CD4-positive, alpha-beta T cell treated with Interleukin-10 for 1 hour (primary cell): ENCODE results near the gene WDR70.
"Not testable (repeated sequence)": the region's sequence is repeated elsewhere in the genome, so short reads cannot be mapped to it uniquely, and the experiment has no call there.

Experiments used
- DNase-seq: peaks from one replicate; pipeline ENCODE4 v3.0.0-alpha.2; 2020

Gene WDR70

DNA sequence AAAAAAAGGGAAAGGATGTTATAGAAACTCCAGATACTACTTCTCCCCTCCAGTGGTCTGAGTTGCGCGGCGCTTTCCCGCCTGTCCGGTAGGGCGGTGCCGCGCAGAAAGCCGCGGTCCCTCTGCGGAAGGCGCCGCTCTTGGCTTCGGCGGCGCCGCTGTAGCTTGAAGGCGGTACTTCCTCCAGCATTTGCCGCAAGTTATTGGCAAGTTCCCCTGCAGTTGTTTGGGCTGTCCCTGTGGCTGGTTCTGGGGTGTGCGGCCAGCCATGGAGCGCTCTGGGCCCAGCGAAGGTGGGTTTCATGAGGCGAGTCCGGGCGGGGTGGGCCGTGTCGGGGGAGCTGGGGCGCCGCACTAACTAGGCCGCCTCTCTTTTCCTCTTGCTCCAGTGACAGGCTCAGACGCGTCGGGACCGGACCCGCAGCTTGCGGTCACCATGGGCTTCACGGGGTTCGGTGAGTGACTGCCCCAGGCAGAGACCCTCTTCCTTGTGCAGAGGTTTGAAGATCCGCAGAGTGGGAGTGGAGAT lies at the start of gene WDR70:
TSS of gene WDR70 (plus strand) at position 219 of the 529 bp plus-strand sequence. CDS start at position 269, 50 bp downstream.
- peak; percentile 83 for DNase-seq

DNA sequence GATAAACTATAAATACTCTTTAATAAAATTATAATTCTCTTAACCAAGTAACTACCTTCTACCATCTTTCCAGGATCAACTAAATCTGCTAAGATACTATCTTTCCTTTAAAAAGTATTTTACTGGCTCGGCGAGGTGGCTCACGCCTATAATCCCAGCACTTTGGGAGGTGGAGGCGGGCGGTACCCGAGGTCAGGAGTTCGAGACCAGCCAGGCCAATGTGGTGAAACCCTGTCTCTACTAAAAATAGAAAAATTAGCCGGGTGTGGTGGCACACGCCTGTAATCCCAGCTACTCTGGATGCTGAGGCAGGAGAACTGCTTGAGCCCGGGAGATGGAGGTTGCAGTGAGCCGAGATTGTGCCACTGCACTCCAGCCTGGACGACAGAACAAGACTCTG lies 44.4 kb upstream of the WDR70 start:
- DNase-seq: not testable (repeated sequence)

DNA sequence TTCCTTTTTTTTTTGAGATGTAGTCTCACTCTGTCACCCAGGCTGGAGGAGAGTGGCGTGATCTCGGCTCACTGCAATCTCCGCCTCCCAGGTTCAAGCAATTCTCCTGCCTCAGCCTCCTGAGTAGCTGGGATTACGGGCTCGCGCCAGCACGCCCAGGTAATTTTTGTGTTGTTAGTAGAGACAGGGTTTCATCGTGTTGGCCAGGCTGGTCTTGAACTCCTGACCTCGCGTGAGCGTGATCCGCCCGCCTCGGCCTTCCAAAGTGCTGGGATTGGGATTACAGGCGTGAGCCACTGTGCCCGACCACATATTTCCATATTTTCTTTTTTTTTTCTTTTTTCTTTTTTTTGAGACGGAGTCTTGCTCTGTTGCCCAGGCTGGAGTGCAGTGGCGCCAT lies 36.4 kb upstream of the WDR70 start:
- not testable (repeated sequence) for DNase-seq

- DNase-seq: no peak
These were observed 24.0 kb upstream of the WDR70 start for GRCh38 chr5:37355161-37355560.

- no peak for DNase-seq
These were observed 8.6 kb upstream of the WDR70 start for GRCh38 chr5:37370550-37370863.

GRCh38 chr5:37370864-37371726 lies 8.0 kb upstream of the WDR70 start, which contains the start of gene NUP155:
Gene NUP155 (minus strand): TSS chr5:37371106. CDS start chr5:37370977, 129 bp downstream.
- peak; percentile 90 for DNase-seq

DNA sequence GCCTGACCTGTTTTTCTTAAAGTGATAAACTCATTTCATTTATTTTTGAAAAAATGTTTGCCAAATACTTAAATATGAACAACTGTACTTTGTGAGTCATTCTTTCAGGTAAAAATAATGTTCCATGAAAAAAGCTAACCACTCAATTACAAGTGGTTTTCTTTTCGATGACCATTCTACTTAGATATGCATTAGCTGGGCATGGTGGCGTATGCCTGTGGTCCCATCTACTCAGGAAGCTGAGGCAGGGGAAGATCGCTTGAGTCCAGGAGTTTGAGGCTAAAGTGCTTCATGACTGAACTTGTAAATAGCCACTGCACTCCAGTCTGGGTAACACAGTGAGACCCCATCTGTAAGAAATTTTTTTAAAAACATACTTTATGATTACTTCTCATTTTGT lies 4.0 kb upstream of the WDR70 start:
- DNase-seq: no peak

GRCh38 chr5:37378066-37378465 lies 1.1 kb upstream of the WDR70 start:
- DNase-seq: not testable (repeated sequence)

DNA sequence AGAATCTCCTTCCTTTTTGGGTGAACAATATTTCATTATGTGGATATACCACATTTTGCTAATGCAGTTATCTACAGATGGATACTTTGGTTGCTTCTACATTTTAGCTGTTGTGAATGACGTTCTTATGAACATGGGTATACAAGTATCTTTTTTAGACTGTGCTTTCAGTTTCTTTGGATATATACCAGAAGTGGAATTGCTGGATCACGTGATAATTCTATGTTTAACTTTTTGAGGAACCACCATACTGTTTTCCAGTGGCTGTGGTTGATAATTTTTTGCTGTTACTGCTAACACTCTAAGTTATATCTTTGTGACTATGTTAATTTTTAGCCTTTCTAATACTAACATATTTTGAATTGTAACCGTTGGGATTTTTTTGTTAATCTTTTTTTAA lies 12.5 kb downstream of the WDR70 start:
- DNase-seq: no peak

GRCh38 chr5:37396352-37396751 lies 17.2 kb downstream of the WDR70 start:
- DNase-seq: no peak

- DNase-seq: no peak
These were observed 21.4 kb downstream of the WDR70 start for GRCh38 chr5:37400501-37400900.

DNA sequence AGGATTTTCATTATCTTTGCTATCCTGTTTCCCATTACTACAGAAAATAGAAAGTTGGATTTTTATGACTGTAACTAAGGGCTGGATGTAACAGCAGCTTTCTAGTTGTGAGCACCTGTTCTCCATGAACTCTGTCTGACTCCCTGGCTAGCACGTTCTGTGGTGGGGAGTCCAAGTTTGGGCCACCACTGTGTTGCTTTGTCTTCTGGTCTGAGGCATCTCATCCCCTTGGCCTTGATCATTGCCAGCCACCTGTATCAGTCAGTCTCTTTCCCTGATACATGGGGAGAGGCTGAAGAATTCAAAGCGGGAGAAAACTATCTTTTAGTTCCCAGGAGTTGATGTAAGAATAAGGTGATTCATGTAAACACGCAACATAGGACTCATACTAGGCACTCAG lies 33.4 kb downstream of the WDR70 start:
- no peak for DNase-seq

DNA sequence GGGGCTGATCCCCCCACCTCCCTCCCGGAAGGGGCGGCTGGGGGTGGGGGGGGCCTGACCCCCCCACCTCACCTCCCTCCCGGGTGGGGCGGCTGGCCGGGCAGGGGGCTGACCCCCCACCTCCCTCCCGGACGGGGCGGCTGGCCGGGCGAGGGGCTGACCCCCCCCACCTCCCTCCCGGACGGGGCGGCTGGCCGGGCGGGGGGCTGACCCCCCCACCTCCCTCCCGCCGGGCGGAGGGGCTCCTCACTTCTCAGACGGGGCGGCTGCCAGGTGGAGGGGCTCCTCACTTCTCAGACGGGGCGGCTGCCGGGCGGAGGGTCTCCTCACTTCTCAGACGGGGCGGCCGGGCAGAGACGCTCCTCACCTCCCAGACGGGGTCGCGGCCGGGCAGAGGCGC lies 36.3 kb downstream of the WDR70 start:
- not testable (repeated sequence) for DNase-seq

- no peak for DNase-seq
These were observed 38.2 kb downstream of the WDR70 start for GRCh38 chr5:37417347-37417746.

GRCh38 chr5:37424441-37424840 lies 45.3 kb downstream of the WDR70 start:
- no peak for DNase-seq

- no peak for DNase-seq
These were observed 48.9 kb downstream of the WDR70 start for GRCh38 chr5:37428044-37428443.

DNA sequence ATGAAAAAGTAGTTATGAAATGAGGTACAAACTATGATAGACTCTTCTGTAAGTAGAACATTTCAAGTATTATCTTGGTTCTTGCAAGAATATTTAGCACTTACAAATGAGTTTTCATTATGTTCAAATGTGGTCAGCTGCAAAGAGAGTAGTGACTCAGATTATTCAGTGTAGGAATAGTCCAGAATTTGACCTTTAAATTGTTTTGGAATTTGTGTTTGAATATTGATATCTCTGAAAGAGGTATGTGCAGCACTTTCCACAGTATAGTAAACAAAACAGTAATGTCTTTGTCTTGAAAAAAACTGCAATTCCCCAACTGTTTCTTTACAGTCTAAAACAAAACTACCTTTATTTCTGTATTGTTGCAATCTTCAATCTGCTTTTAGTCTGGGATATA lies 56.1 kb downstream of the WDR70 start:
- no peak for DNase-seq

DNA sequence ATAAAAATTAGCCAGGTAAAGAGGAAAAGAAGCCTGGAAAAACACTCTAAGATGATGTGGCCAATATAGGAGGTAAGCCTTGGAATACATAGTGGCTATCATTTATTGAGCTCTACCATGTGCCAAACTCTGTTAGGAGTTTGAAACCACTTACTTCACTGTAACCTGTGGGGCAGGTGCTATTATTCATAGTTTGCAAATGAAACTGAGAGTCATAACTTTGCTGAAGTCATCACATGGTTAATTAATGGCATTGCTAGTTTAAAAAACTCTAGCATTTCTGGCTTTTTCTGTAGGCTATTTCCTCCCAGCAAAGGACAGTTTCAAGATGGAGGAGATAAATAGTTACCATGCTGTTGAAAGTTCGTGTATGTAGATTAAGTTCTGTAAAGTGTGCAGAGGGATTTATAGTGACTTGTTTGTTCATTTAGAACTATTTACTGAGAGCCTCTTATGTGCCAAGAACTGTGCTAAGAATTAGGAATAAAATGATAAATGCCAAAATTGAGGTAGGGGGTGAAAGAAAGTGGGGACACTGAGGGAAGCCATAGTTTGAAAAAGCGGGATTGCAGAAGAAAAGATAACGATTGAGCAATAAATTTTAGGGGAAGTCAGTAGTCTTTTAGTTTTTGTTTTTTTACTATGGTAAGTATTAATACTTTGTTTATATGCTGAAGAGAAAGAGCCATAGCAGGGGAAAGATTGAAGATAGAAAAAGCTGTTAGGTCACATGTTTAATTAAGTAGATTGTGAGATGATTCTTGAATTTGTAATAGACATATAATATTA lies 57.2 kb downstream of the WDR70 start:
- no peak for DNase-seq

DNA sequence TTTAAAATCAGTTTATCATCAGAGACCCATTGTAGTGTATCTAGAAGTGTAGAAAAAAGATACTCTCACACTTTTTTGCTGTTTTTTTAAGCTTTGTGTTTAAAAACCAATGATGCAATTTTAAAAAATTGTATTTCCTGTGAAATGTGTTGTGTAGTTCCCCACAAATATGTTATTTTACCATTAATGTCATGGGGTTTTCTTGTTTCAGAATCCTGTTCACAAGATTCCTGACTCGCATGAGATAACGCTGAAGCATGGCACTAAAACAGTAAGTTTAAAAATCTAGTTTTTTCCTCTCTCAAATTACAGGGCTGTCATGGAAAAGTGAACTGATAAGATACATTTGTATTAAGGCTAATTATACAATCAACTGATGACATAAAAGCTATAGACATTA lies 58.6 kb downstream of the WDR70 start:
- DNase-seq: no peak

GRCh38 chr5:37445783-37446182 lies 66.7 kb downstream of the WDR70 start:
- not testable (repeated sequence) for DNase-seq

GRCh38 chr5:37448941-37449340 lies 69.8 kb downstream of the WDR70 start:
- no peak for DNase-seq

DNA sequence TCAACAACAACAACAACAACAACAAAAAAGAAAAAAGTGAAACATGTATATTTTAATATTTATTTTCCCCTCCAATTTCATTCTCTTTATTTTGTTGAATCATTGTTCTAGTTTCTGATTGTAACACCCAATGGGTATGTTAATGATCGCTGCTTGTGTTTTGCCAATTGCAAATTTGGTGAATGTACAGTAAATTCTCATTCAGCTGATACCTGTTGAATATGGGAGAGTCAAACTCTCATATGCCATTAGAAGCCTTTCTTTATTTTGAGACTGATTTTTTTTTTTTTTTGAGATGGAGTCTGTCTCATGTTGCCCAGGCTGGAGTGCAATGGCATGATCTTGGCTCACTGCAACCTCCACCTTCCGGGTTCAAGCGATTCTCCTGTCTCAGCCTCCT lies 72.9 kb downstream of the WDR70 start:
- not testable (repeated sequence) for DNase-seq

DNA sequence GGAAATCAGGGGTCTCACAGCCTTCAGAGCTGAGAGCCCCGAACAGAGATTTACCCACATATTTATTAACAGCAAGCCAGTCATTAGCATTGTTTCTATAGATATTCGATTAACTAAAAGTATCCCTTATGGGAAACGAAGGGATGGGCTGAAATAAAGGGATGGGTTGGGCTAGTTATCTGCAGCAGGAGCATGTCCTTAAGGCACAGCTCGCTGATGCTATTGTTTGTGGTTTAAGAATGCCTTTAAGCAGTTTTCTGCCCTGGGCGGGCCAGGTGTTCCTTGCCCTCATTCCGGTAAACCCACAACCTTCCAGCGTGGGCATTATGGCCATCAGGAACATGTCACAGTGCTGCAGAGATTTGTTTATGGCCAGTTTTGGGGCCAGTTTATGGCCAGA lies 74.1 kb downstream of the WDR70 start:
- DNase-seq: not testable (repeated sequence)
